ENCODE measurements around the gene TESPA1.
A peak's percentile ranks its signal among the peaks of the same experiment; 100 is the strongest.

TESPA1 gene

DNA sequence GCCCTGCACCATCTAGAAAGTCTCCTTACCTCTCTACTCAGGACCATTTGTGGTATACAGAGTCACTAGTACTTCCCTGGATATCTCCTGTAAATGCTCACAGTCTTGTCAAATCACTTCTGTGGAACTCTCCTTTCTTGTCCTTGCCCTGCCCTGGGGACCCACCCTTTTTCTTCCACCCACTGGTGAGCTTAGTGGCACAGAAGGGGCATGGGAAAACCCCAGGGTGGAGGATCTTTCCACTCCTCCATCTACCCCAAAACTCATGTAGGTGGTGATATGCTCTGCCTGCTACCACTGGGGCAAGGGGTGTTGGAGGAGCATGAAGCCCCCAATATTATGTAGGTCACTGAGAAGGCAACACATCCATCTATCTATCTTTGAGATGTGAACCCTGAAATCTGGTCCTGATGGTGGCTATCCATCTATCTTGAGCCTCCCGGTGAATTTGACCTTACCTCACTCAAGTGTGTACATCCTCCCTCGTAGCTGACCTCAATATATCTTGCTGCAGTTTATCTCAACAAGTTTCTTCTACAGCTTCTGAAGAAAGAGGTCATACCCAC lies 943 bp downstream of the TESPA1 start:
- peak; percentile 54 to 69 for DNase-seq

DNA sequence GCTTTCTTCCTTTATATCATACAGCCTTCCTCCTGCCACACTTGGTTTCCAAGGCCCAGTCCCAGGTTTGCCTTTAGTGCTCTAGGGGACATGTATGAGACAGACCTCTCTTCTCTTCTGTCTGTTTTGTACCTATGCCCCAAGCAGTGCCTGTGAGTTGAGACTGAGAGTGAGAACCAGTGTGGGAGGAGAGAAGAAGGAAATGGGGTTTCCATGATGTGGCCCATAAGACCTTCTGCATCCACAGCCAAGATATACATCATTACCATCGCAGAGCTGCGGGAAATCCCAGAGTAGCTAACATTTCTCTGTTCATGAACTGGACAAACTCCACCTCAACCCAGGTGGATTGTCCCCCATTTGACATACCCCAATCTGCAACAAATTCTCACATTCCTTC lies 2.8 kb downstream of the TESPA1 start:
- peak; percentile 41 to 53 for DNase-seq

DNA sequence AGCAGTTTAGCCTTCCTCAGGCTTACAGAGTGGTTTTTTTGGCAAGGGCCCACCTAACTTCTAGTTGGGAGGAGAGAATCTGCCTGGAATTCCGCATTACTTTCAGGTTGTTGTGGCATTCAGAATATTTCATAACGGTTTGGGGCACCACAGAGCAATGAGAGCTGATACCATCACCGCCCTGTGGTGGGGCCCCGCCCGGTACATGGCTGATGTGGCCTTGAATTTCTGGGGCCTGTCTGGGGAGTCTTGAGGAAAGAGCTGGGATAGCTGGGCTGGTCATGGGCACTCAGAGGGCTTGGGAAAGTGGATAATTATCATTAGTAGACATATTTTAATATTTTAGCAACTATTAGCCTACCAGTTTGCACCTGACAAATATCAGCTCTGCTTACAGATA lies 4.2 kb downstream of the TESPA1 start:
- DNase-seq: peak; percentile 37 to 46

DNA sequence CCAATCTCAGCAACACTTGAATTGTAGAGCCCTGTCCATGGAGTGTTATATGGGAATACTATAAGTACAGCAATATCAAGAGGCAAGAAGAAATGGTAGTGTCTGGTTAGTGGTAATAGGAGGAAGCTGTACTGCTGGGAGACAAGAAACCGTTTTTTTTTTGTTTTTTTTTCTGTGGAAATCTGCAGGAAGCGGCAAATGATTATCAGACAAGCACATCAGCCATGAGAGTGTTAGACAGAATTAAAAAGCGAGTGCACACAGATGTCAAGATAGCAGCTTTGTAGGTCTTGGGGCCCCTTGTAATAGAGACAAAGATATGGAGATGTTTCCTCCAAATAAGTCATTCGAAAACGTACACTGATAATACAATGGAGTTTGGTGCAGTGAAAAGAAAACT lies 6.7 kb downstream of the TESPA1 start:
- no peak for DNase-seq

DNA sequence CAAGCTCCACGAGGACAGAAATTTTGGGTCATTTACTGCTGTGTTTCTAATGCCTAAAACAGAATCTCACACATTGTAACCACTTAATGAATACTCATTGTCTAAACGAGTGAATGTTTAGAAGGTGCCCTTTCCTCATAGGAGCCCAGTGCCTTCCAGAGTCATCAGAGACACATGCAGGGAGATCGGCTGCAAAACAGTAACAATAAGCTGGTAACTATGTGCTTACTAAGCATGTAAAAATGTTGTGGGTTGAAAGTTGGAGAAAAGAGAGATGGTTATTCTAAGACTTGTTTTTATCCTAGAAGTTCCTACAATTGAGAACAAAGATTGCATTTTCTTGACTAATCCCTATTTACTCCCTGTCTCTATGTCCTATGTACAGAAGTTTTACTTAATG lies 7.4 kb downstream of the TESPA1 start:
- DNase-seq: no peak

DNA sequence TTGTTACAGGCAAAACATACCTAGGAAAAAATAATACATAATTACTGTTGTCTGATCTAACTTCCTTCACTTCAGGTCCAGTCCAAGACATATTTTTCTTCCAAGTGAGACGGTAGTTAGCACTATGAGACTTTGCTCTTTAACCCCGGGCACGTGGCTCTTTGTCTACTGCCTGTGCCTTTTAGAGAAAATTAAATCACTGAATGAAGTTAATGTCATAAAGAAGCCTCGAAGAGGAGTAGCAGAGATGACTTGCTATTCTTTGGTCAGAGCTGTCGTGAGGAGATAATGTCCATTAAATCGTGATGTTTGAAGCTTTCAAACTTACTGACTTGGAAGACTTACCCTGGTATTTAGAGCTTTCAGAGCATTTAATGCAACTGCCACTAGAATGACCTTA lies 8.7 kb downstream of the TESPA1 start:
- no peak for DNase-seq

DNA sequence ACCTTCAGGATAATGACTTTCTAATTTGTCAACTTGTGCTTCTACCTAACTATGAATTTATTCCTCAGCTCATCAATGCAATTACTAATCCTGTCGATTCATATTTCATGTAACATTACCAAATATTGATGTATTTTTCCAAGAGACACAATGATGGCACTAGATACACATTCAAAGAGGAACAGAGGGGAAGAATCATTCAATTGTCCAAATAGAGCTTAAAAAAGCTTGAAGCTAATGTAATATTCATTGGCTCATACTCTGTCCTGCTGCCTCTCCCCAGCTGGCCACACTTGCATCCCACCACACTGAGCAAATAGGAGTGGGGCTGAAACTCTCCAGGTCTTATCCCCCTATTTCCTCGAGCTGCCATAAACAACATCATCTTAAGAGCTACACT lies 9.3 kb downstream of the TESPA1 start:
- DNase-seq: no peak

DNA sequence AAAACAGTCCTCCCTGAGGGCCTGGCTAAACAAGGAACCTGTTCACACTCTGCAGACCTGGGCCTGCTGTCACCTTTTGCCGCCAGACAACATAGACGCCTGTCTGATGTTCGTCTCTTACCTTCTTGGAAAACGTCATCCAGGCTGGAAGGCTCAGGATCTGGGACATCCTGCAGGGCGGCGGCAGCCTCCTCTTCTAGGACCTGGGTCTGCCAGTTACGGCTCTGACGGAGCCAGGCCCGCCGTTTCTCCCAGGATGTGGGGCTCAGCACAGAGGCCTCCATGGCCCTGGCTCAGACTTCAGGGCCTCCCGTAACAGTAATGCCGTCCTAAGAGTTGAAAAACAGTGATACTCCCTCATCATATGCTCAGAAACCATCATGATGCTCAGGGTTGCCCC lies 10.3 kb downstream of the TESPA1 start:
- no peak for DNase-seq

DNA sequence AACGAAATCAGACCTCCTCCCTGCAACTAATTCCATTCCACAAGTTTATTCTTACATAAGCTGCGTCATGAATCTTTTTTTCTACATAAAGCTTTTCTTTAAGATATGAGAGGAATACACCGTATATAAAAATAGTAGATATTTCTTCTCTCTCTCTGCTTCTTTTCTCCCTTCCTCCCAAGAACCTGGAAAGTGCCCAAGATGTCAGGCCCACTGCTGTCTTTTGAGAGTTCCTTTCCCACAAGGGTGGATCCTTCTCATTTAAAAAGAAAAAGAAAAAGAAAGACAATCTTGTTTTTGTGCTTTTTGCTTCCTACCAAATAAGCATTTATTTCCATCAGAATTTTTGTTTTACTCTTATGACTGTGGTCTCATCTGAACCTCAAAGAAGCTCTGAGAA lies 11.0 kb downstream of the TESPA1 start:
- no peak for DNase-seq

DNA sequence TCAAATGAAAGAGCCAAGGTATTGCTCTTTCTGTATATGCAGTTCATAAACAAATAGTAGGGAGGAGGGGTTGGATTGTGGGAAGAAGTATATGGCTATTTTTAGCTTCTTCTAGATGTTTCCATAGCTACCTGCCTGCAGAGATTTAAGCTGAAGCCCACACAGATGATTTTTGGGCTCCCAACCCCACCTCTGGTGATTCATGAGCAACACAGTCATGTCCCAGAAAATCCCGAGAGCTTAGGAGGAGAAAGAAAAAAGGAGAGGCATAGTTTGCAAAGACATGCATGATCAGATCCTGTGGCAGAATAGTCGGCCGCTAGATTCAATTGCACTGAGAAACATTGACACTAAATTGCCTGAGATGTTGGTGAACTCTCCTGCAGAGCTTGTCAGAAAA lies 13.8 kb downstream of the TESPA1 start:
- no peak for DNase-seq

DNA sequence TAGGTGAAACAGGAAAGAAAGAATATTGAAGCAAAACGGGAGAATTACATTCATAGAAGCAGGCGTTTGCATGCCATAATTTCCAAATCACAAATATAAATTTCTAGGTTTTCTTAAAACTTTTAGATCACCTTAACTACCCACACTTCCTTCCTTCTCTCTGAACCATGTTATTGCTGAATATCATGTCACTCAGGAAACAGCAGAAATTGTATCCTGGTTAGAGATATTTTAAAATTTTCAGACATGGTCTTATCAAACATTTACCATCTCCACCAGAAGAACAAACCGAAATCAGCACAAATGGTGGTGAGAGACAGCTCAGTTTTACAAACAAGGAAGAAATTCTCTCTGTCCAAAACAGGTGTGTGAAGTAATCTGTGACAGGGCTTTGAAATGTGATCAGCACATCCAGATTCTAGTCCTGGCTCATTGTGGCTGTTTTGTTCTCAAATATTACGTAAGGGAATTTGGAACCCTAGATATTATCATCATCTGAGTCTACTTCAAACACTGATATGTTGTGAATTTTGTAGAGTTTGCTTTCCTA lies 16.3 kb downstream of the TESPA1 start:
- no peak for DNase-seq

DNA sequence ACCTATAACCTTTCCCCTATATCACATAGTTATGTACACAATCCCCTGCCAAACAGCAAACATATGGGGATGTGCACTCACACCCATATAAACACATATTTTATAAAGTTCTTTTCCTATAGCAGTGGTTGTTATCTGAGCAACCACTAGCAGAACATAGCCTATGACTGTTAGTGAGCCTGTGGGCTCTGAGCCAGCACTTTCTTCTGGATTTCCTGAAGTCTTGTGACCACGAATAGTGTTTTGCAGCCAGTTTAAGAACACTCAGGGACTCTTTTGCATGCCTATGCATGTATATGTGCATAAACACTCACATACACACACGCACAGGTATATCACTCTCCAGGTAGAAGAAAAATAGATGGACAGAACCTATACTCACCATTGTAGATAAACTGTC lies 17.1 kb downstream of the TESPA1 start:
- DNase-seq: no peak

DNA sequence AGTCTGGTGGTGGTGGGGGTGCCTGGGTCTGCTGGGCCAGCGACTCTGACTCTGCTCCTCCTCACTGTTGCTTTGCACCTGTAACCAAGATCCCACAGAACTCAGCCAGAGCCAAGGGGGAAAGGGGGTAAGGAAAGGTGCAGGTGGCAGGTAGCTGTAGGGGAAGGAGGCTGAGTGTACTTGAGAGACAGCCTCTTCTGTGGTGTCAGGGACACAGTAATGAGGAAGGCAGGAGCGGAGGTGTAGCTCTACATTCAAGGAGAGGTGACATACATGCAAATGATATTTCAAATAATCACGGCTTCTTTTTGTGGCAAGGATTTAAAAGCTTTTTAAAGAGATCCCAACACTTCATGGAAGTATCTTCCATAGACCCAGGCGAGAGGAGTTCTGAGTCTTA lies 23.4 kb downstream of the TESPA1 start:
- DNase-seq: no peak

DNA sequence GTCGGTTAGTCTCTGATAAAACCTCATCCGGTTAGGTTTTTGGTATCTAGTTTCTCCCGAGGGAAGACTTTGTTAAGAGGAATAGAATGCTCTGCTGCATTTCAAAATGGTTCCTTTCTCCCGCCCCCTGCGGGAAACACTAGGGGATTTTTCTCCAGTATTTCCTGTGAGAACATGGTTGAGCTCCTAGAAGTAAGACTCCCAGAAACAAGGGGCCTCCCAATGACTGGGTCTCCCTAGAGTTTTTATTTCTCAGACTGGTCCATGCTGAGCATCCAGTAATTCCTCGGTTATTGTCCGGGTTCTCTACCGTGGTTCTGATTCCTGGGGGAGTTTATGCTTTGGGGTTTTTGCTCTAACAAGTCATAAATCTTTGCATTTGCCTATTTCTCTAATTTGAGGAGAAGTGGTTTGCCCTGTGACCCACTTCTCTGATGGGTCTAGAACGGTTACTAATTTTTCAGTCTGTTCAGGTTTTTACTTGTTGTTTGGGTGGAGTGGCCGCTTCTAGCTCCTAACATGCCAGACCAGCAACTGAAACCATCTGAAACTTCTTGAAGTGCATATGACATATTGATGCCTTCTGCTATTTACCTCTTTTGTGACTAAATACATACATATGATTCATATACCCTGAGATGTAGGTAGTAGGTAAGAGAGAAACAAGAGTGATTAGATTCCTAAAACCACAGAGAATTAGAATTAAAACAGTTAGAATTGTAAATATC lies 25.1 kb downstream of the TESPA1 start:
- DNase-seq: no peak

DNA sequence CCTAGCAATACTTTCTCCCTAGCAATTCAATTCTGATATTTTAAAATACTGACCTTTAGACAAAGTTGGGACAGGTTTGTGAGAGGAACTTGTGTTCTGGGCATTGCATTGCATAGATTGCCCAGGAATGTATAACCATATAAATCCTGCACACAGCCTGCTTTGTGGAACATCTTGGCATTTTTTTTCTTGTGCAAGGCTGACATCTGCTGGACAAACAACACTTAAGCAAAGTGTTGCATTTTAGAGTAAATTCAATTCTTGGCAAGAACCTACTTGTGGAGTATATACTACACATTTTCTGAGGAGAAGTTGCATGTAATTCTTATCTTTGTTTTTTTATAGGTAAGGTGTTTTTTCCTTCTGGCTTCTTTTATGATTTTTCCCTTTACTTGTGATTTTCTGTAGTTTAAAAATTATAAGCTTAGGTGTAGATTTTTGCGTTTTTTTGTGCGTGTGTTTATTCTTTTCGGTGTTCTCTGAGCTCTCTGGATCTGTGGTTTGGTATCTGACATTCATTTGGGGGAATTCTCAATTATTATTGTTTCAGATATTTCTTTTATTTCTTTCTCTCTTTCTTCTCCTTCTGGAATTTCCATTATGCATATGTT lies 26.4 kb downstream of the TESPA1 start:
- peak; percentile 42 to 43 for DNase-seq

DNA sequence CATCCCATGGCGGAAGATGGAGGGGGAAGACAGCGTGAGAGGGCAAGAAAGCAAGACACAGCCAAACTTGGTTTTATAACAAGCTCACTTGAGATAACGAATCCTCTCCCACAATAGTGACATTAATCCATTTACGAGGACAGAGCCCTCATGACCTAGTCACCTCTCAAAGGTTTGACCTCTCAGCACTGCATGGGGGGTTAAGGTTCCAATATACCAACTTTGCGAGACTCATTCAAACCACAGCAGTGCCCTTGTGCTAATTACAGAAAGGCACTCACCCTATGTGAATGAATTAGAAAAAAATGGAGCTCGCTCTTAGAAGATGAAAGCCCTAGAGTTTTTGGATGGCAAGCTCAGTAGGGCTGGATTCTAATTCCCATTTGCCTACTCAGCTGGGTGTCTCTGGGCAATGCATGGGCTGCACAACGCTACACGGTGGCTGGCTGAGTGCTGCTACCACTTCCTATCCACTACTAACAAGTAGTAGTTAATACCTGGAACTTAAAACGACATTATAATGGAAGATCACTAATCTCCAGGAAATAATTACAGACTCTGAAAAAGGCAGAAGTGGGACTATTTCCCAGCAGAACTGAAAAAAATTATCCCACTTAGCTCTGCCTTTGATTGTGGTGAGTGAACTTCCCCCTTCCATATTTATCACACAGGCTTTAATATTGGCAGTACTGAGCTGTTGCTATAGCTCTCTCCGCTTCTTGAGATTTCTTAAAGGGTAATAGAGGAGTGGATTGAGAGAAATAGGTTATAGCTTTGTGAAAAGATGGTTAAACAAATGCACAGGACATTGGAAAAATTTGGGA lies 27.5 kb downstream of the TESPA1 start:
- no peak for DNase-seq

DNA sequence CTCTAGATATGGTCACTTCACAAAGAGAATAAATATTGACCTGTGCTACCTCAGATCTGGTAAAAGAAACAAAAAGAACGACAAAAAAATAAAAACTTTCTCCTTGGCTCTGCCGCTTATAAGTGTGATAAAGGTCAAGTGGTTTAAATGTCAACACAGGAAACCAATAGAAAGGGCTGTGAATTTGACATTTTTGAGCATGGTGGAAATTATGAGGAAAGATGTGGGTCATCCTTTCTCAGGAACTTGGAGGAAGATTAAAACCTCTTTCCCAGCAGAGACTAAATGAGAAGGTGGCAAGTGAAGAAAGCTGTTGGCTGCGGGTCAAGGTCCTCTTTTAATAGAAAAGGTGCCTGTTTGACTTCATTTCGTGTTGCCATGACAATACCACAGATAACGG lies 28.2 kb downstream of the TESPA1 start:
- DNase-seq: no peak

DNA sequence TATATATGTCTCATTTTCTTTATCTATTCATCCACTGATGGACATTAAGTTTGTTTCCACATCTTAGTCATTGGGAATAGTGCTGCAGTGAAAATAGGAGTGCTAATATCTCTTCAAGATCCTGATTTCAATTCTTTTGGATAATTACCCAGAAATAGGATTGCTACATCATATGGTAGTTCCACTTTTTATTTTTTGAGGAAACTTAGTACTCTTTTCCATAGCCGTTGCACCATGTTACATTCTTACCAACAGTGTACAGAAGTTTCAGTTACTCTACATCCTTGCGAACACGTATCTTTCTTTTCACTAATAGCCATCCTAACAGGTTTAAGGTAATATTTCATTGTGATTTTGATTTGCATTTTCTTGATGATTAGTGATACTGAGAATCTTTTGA lies 29.8 kb downstream of the TESPA1 start:
- no peak for DNase-seq

DNA sequence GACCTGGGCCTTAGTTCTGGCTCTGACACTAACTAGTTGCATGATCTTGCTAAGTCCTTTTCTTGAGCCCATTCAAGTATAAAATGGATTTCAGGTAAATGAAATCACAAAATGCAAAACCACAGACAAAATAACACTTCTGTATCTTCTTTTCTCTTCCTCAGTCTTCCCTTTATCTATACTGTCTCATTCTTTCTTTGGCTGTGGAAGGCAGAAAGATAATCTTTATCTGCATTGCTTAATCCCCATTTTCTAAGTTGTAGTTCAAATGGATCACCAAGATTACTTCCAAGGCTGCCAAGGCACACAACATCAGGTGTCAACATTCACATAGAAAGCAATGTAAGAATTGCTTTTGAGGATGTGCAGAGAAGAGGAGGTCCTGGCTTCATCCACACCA lies 30.3 kb downstream of the TESPA1 start:
- no peak for DNase-seq

DNA sequence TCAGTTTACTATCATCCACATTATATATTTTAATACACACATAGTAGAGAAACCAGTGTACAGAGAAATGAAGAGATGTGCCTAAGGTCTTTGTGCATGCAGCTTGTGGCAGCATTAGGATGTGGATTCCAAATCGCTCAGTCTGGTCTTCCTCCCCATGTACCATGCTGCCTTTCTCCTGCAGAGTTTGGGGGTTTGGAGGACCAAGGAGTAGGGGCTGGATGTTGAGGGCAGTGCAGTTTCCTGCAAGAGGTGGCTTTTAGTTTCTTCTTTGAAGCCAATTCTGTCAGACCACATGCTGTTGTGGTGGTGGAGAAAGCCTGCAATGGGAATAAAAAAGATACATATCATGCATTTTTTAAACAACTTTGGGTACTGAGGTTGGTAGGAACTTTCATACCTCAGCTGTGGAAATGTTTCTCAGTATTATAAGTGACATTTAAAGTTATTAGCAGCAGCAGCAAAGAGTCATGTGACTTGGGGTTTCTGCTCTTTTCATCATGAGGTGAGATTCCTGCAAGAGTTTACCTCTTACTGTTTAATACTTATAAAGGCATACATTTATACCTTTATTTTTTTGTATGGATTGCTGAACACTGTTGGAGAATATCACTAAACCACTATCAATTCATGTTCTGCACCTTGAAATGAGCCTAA lies 34.4 kb downstream of the TESPA1 start:
- DNase-seq: no peak

DNA sequence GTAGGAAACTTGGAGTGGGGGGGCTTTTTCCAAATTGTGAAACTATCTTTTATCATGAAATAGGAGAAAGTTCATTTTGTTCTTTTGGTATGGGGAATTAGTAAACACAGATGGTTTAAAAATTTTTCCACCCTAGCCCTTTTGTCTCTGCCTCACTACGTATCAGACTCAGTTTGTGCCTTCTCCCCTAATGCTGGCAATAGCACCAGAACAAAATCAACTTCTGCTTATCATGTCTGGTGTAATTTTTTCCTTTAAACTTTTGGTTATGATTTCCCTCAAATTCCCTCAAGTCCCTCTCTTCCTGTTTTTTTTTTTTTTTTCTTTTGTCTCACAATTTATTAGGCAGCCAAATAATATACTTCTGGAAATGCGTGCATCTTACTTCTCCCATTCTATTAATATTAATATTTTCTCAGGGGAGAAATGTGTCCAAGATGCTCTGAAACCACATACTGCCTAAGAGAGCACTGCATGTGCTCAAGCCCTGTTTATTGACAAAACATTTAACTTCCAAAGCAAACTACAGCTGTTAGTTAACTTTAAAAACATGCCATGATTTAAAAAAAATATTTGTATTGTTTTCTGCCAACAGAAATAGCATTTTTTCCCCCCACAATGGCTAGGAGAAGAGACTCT lies 35.4 kb downstream of the TESPA1 start:
- DNase-seq: no peak

DNA sequence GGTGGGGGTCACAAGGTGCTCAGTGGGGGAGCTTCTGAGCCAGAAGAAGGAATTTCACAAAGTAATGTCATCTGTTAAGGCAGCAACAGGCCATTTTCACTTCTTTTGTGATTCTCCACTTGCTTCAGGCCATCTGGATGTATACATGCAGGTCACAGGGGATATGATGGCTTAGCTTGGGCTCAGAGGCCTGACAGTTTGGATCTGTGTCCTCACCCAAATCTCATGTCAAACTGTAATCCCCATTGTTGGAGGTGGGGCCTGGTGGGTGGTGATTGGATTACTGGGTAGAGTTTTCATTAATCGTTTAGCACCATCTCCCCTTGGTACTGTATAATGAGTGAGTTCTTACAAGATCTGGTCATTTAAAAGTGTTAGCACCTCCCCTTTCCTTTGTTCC lies 36.4 kb downstream of the TESPA1 start:
- DNase-seq: no peak
